Cardiac muscle cell (in vitro differentiated cells and primary cell): Measurements from ENCODE around the gene CCSER1. TPM values are rescaled to one million over a fixed set of nuclear protein-coding genes. Genes with fewer than 3 reads are reported as not detected.
A peak's percentile ranks its signal among the peaks of the same experiment; 100 is the strongest.
"Not testable (repeated sequence)": the region's sequence is repeated elsewhere in the genome, so short reads cannot be mapped to it uniquely, and the experiment has no call there.

Experiments
- DNase-seq, 2 donors: peaks; one replicate each; pipeline versions ENCODE4 v3.0.0 to v3.0.0-alpha.2; 2010 to 2017; ENCODE audit warnings: low read depth in 1 of 2, low spot score in 1 of 2
- H3K27ac ChIP-seq: fragments of 200-600 bp; sonication (generic); 2 replicates; pipeline ENCODE4 v1.5.1; 2016
- H3K27me3 ChIP-seq: fragments of 200-600 bp; sonication (generic); 2 replicates; pipeline ENCODE4 v1.6.0; 2016; ENCODE audit warnings: control low read depth
- H3K36me3 ChIP-seq: fragments of 200-600 bp; sonication (generic); 2 replicates; pipeline ENCODE4 v1.5.1; 2016; ENCODE audit warnings: control low read depth
- H3K4me1 ChIP-seq: fragments of 200-600 bp; sonication (generic); 2 replicates; pipeline ENCODE4 v1.8.1; 2017; ENCODE audit warnings: low read depth, mild to moderate bottlenecking, mixed run types
- H3K4me3 ChIP-seq: fragments of 200-600 bp; sonication (generic); 2 replicates; pipeline ENCODE4 v1.5.1; 2016; ENCODE audit warnings: mild to moderate bottlenecking
- H3K9me3 ChIP-seq: fragments of 200-600 bp; sonication (generic); 2 replicates; pipeline ENCODE4 v1.5.1; 2017; ENCODE audit warnings: low read depth, mild to moderate bottlenecking, control low read depth
- CTCF ChIP-seq: IDR thresholded peaks from 2 replicates; pipeline ENCODE4 v1.5.1; 2012; ENCODE audit warnings: low read depth, mild to moderate bottlenecking, low read length
- polyA plus RNA-seq: library from polyadenylated mRNA; unstranded; fragments of >200 nt; fragmentation: Nextera tagmentation; extraction: Ambion mirVana; gene quantifications from 2 replicates; pipeline ENCODE4 v1.2.1, GENCODE V29; 2016
- total RNA-seq: library from RNA; depleted of rRNA; stranded (reverse); fragments of >200 nt; gene quantifications from 2 replicates; pipeline ENCODE4 v1.2.3, GENCODE V29; 2016

Gene CCSER1
- total and polyA plus RNA-seq, 2 experiments from 2014 or later = 0.77 to 3.6 TPM

DNA sequence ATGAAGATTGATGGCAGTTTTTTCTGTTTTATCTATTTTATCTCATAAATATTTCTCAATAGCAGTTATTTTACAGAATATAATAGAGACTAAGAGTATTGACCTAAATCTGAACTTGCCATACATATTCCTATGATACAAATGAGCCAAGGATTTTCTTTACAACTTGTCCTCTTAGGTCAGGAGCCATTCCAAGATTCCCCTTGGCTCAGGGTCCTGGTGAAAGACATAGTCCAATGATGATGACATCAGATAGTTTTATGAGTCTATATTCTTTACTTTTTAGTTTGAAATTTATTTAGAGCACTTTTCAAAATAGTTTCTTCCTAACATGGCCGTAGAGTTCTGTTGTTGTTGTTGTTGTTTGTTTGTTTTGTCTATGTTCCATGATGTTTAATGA lies 1307.4 kb downstream of the CCSER1 start:
- TF ChIP-seq CTCF = no peak
- Histone ChIP-seq H3K9me3 (no peaks in the 10 kb centered on the region), H3K27me3 (no peaks in the 10 kb centered on the region), H3K27ac (no peak overlapping the region), H3K4me3 (no peak overlapping the region), H3K4me1 (no peaks in the 10 kb centered on the region), H3K36me3 (no peaks in the 10 kb centered on the region)
- DNase-seq = no peak

- H3K36me3 ChIP-seq = no peaks in the 10 kb centered on the region
- no peak for DNase-seq
- H3K27ac ChIP-seq = no peak overlapping the region
- no peak overlapping the region for H3K4me3 ChIP-seq
- H3K9me3 ChIP-seq = no peaks in the 10 kb centered on the region
- no peaks in the 10 kb centered on the region for H3K27me3 ChIP-seq
- no peak for TF ChIP-seq CTCF
- no peaks in the 10 kb centered on the region for H3K4me1 ChIP-seq
Observed at GRCh38 chr4:91436556-91436955, 1309.4 kb downstream of the CCSER1 start.

DNA sequence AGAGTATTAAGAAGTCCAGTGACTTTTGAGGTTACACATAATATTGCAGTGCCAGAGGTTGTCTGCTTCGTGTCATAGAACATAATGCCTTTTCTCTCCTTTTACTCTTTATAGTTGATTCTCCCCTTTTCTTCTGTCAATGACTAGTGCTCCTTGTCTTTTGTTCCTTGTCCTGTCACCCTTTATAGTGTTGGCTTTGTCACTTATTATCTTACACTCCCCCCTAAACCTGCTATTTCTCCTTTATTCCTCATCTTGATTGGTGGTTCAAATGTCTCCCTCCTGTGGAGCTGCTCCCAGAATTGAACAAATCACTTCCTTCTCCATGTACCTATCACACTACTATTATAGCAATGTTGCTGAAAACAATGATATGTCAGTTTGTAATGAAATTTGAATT lies 1320.0 kb downstream of the CCSER1 start:
- H3K9me3 ChIP-seq = no peaks in the 10 kb centered on the region
- no peaks in the 10 kb centered on the region for H3K4me1 ChIP-seq
- H3K4me3 ChIP-seq = no peak overlapping the region
- H3K27ac ChIP-seq = no peak overlapping the region
- DNase-seq = no peak
- no peaks in the 10 kb centered on the region for H3K27me3 ChIP-seq
- no peak for TF ChIP-seq CTCF
- H3K36me3 ChIP-seq = no peaks in the 10 kb centered on the region

DNA sequence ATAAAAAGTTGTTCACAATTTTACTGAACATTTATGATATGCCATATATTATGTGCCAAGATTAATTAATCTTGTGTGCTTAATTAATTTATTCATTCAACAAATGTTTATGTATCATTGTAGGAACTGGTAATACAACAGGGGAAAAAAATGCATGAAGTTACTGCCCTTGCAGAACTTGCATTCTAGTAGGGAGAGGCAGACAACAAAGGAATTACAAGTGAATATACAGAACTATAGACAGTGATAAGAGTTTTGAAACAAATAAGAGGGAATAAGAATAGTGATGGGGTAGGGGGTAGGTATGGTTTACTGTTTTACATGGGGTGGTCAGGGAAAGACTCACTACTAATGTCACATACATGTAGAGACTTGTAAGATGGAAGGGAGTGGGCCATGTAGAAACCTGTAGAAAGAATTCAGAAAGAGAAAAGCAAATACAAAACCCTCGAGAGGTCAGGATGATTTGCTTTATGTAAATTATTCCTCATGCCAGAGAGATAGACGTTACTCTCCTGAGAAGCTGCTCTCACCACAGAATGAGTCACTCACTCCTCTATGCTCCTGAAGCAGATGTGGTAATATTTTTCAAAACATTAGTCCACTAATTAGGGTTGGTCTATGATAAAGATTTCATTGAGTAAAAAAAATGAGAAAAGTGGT lies 1321.6 kb downstream of the CCSER1 start:
- peak in 1 of 2 donors; percentile 70 for DNase-seq
- Histone ChIP-seq H3K27me3 (no peaks in the 10 kb centered on the region), H3K4me3 (no peak overlapping the region), H3K36me3 (no peaks in the 10 kb centered on the region), H3K9me3 (no peaks in the 10 kb centered on the region), H3K4me1 (no peaks in the 10 kb centered on the region), H3K27ac (no peak overlapping the region)
- TF ChIP-seq CTCF = no peak

GRCh38 chr4:91454111-91454510 lies 1326.9 kb downstream of the CCSER1 start:
- H3K27me3 ChIP-seq = no peaks in the 10 kb centered on the region
- no peak for TF ChIP-seq CTCF
- H3K4me1 ChIP-seq = no peaks in the 10 kb centered on the region
- no peak for DNase-seq
- no peaks in the 10 kb centered on the region for H3K9me3 ChIP-seq
- no peaks in the 10 kb centered on the region for H3K36me3 ChIP-seq
- no peak overlapping the region for H3K27ac ChIP-seq
- H3K4me3 ChIP-seq = no peak overlapping the region

- not testable (repeated sequence) for H3K4me3 ChIP-seq, H3K27me3 ChIP-seq, H3K36me3 ChIP-seq, DNase-seq, H3K4me1 ChIP-seq, H3K9me3 ChIP-seq, H3K27ac ChIP-seq
Observed at GRCh38 chr4:91462566-91462965, 1335.4 kb downstream of the CCSER1 start.
